DMS53 (cell line): ENCODE data around the gene AMBP.
"Not testable (repeated sequence)": the region's sequence is repeated elsewhere in the genome, so short reads cannot be mapped to it uniquely, and the experiment has no call there.

Experiments
- DNase-seq: peaks from one replicate; lab custom pipeline; 2025; lab: John Stamatoyannopoulos, UW

AMBP gene

DNA sequence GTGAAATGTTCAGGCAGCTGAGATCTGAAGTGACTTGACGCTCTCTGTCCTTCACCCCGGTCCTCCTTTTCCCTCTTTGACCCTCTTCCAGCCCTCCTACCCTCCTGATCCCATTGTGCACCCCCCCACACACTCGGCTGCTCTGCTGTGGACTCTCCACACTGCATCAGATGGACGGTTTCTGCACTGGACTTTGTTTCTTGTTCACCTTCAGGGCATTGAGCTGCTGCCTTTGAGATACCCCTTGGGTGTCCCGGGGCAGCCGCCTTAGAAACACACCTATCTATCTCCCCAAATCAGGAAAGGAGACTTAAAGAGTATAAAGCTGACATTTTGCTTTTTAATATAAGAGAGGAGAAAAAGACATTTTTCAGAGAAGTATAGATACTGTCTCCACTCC, 27.5 kb downstream of the AMBP start:
- no peak for DNase-seq

DNA sequence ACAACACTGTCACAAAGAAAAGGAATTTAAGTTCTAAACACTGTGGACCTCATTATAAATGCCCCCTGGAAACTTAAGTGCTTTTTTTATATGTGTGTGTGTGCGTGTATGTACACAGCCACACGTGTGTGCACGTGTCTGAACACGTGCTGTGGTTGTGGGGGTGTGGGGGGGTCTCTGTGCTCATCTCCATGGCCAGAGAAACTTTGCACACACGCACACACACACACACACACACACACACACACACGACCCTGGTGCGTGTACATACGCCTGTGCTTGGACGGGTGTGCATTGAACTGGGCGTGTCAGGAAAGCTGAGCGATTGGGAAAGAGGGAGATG, 27.9 kb downstream of the AMBP start:
- no peak for DNase-seq

DNA sequence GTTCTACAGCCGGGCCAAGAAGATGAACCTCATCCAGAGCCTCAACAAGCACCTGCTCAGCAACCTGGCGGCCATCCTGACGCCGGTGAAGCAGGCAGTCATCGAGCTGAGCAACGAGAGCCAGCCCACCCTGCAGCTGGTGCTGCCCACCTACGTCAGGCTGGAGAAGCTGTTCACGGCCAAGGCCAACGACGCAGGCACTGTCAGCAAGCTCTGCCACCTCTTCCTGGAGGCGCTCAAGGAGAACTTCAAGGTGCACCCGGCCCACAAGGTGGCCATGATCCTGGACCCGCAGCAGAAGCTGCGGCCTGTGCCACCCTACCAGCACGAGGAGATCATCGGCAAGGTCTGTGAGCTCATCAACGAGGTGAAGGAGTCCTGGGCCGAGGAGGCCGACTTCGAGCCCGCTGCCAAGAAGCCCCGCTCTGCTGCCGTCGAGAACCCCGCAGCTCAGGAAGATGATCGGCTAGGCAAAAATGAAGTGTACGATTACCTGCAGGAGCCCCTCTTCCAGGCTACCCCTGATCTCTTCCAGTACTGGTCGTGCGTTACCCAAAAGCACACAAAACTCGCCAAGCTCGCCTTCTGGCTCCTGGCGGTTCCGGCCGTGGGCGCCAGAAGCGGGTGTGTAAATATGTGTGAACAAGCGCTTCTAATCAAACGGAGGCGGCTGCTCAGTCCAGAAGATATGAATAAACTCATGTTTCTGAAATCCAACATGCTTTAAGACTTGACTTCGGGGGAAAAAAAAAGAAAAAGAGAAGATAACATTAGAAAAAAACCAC, 28.5 kb downstream of the AMBP start:
- DNase-seq, result no peak

DNA sequence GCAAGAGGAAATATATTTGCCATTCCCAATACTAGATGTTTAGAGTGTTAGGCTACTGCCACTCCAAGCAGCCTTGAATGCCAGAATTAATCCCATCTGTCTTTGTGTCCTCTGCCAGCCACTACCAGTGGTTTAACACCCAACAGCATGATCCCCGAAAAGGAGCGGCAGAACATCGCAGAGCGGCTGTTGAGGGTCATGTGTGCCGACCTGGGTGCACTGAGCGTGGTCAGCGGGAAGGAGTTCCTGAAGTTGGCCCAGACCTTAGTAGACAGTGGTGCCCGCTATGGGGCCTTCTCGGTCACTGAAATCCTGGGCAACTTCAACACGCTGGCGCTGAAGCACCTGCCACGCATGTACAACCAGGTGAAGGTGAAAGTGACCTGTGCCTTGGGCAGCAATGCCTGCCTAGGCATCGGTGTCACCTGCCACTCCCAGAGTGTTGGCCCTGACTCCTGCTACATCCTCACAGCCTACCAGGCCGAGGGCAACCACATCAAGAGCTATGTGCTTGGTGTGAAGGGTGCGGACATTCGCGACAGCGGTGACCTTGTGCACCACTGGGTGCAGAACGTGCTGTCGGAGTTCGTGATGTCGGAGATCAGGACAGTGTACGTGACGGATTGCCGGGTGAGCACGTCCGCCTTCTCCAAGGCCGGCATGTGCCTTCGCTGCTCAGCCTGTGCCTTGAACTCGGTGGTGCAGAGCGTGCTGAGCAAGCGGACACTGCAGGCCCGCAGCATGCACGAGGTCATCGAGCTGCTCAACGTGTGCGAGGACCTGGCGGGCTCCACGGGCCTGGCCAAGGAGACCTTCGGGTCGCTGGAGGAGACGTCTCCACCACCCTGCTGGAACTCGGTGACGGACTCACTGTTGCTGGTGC, 29.3 kb downstream of the AMBP start:
- no peak for DNase-seq

DNA sequence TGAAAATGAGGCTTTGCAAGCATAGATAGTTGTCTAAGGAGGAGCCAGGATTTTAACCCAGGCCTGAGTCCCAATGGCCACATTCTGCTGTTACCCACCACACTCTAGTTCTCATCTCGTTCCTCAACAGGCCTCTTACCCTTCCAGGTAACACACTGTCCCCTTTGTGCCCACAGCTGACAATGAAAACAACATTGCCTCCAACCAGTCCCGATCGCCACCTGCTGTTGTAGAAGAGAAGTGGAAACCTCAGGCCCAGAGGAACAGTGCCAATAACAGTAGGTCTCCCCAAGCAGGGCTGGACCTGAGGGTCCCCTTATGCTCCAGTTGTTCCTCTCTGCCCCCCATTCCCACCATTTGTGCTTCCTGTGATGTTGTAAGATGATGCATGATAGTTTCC, 30.4 kb downstream of the AMBP start:
- peak; percentile 8 for DNase-seq

DNA sequence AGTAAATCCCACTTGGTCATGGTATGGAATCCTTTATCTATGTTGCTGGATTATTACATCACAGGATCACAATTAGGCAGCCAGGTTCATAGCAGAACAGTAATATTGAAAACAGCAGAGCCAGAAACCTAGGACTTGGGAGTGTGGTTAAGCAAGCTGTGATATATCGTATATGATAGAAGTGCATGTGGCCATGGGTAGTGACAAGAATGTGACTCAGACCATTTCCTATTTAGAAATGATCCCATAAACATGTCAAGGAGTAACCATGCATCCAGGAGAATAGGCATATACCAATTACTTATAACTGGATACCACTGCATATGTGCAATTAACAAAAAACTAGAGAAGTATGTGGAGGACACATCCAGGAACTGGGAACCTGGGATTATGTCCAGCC, 31.2 kb downstream of the AMBP start:
- no peak for DNase-seq

DNA sequence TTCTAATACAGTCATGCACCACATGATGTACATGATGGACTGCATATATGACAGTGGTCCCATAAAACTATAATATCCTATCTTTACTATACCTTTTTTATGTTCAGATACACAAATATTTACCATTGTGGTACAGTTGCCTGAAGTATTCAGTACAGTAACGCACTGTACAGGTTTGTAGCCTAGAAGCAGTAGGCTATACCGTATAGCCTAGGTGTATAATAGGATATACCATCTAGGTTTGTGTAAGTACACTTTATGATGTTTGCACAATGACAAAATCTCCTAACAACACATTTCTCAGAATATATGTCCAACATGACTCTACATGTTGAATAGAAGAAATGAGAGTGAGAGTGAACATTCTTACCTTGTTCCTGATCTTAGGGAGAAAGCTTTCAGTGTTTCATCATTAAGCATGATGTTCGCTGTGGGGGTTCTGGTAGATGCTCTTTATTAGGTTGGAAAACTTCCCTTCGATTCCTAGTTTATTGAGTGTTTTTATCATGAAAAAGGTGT, 31.8 kb downstream of the AMBP start:
- DNase-seq, result no peak

DNA sequence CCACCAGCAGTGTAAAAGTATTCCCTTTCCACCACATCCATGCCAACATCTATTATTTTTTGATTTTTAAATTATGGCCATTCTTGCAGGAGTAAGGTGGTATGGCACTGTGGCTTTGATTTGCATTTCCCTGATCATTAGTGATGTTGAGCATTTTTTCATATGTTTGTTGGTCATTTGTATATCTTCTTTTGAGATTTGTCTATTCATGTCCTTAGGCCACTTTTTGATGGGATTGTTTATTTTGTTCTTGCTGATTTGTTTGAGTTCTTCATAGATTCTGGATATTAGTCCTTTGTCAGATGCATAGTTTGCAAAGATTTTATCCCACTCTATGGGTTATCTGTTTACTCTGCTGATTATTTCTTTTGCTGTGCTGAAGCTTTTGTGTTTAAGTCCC, 34.4 kb downstream of the AMBP start:
- DNase-seq, result not testable (repeated sequence)

DNA sequence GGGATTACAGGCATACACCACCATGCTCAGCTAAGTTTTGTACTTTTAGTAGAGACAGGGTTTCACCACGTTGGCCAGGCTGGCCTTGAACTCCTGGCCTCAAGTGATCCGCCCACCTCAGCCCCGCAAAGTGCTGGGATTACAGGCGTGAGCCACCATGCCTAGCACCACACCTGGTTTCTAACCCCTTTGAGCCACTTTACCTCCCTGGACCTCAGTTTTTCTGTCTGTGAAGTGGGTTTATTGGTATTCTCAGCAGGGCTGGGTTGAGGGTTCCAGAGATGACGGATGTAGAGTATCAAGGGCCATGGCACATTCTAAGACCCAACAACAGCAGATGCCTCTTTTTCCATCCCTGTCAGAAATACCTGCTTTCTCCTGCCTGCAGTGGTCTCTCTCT, 38.6 kb downstream of the AMBP start:
- DNase-seq, result no peak

DNA sequence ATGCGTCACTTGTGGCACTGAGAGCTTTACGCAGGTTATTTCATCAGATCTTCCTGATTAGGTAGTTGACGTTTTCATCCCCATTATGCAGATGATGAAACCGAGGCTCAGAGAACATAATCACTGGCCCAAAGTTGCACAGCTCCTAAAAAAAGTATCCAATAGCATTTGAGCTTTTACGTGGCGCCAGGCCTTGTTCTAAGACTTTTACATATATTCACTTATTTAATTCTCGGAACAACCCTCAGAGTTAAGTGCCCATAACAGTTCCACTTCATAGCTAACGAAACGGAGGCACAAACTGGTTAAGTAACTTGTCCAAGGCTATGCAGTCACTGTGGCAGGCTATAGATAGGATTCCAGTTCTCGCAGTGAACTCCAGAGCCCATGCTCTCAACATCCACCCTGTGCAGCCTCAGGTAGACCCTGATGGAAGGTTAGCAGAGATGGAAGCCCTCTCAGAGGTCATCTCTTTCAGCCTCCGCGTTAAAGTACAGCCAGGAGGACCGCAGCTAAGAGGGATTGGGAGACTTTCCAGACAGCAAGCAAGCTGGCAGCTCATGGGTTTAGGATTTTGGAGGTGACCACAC, 39.3 kb downstream of the AMBP start:
- DNase-seq, result no peak

DNA sequence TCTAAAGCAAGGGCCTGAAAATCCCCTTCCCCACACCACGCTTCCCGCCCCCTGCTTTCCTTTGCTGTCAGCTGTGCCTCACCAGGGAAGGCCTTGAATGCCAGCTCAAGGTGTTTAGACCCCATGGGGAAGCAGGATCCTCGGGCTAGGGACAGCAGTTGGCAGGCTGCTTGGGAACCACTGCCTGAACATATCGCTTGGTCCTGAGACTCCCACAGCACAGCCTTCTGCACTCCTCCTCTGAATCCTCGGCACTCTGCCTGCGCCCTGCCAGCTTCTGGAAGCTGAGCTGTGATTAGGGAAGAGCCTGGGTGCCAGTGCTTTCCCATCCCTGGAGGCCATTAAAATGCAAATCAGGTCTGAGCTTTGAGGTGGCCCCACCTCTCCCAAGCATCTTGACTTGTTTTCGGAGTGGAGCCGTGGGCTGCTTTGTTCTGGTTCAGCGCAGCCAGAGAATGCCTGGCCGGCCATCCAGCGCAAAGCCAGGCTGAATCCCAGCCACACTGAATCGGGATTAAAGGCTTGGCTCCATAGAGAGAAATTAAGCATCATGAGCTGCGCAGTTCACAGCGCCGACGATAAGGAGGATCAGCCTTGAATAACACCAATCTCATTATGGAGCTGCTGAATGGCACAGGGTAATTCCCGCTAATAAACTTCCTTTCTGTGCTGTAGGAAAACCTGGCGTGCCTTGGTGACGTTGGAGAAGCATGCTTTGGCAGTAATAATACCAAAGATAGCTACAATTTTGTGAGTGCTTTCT, 40.0 kb downstream of the AMBP start:
- DNase-seq, result no peak

DNA sequence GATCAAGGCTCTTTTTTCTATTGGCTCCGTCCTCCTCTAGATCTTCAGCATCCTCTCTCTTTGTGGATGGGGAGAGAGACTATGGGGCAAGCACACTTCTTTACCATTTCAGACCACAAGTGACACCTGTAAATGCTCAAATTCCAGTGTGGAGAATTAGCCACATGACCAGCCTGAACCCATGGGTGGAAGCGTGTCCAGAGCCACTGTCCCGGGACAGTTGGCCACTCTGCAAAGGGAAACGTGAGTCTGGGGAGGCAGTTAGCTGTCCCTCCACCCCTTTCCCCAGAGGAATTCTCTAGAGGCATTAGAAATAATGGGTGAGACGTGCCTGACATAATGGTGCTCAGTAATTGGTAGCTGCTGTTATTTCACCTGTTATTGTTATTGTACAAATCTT, 40.9 kb downstream of the AMBP start:
- DNase-seq, result no peak

DNA sequence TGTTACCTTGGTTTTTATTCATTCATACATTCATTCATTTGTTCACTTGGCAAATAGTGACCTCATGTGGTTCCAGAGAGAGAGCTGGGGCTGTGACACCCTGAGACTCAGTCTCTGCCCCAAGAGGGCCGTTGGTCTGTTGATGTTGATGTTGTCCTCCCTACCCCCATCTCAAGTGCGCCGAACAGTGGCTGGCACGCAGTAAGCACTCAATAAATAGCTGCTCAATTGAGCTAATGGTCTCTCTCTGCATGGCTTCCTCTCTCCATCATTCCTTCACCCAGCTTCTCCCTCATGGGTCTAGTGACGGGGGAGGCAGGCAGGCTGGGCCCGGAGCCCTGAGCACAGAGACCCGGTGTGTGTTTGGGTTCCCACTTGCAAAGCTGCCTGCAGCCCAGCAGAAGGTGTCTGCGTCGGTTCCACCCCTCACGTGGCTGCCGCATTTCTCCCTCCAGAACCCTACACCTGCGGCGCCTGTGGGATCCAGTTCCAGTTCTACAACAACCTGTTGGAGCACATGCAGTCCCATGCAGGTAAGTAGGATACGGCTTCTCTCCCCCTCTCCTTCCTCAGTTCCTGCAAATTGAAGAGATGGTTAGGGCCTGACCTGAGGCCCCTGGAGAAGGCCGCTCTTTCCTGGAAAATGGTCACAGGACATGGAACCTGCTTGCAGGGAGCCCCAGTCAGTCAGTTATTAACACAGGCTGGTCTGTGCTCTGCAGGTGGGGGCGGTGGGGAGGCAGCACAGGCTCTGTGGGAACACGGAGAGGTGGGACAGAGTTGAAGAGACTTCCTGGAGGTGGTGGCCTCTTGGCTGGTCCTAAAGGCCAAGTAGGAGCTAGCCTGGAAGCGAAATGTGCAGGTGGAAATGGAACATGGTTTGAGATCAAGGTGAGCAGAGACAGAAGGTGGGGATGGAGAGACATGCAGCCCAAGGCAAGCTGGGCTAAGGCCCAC, 42.0 kb downstream of the AMBP start:
- no peak for DNase-seq

DNA sequence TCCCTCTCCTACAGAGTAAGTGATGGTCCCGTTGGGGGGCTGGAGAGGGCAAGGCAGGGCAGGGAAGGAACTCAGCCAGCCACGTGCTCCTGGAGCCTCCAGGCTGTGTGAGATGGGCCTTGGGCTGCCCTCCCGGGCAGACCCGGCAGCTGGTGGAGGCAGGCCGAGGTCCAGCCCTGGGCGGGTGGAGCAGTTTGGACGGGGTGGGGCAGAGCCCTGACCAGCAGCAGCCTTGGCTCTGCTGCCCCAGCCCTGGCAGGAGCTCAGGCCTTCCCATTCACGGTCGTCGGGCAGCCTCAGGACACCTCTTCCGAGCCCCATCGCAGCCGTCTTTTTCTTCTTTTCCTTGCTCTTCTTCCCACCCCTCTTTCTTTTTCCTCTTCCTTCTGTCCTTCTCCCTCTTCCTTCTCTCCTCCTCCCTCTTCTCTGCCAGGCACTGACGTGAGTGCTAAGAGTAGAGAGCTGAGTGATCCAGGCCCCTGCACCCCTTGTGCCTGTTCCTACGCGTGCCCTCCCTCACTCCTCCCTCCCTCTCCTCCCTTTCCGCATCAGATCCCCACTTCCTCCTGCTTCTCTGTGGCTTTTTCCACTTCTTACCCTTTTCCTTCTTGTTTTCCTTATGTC, 42.8 kb downstream of the AMBP start:
- no peak for DNase-seq

DNA sequence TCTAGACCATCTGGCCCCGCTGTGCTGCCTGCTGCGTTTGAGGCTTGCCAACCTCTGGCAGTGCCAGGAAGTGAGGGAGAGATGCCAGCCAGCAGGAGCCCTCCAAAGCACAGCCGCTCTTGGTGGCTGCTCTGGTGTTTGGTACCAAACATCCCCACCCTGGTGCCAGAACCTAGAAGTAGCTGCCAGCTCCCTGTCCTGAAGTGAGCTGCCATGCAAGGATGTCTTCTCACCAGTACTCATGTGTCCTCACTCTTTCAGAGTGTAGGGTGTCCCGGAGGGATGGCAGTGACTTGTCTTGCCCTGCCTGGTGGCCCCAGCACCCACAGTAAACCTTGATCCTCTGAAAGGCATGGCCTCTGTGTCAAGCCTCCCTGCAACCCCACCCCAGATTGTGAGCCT, 43.4 kb downstream of the AMBP start:
- no peak for DNase-seq

DNA sequence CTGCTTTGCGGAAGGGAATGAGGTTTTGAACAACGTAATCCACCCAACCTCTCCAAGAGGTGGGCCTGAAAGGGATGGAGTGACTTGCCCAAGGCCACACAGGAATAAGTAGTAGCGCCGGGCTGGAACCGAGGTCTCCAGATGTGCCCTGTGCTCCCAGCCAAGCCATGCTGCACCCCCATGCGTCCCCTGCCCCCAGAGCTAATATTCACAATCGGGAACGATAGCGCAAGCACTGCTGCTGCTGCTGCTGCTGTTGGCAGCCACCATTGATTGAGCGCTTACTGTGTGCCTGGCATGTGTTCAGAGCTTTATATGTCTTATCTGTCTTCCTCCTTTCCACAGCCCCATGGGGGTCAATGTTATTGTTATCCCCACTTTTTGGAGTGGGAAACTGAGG, 43.9 kb downstream of the AMBP start:
- no peak for DNase-seq

DNA sequence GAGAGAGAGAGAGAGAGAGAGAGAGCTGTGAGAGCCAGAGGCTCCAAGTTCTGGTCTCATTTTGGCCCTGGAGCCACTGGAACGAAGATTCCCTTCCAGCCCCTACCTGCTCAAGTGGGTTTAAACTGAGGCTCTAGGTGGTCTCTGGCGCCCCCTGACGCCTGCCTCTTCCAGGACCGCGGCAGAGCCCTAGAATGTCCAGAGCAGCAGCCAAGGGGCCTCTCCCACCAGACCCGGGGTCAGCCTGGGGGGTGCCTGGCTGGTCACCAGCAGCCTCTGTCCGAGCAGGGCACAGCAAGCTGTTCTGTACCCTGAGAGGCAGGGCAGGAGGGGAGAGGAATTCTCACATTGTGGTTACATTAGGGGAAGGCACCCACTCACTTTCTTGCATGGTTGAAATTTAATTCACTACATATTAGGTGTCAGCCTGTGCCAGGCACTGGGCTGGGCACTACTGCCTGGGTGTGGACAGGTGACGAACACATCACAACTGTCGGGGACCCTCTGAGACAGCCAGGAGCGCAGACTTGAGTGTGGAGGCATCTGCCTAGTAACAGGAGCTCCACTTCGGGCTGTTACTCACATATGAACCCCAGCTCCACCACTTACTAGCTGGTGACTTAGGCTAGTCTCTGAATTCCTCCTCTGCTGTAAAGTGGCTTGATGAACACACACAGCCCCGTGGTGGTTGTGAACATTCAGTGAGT, 44.5 kb downstream of the AMBP start:
- DNase-seq, result peak; percentile 19

DNA sequence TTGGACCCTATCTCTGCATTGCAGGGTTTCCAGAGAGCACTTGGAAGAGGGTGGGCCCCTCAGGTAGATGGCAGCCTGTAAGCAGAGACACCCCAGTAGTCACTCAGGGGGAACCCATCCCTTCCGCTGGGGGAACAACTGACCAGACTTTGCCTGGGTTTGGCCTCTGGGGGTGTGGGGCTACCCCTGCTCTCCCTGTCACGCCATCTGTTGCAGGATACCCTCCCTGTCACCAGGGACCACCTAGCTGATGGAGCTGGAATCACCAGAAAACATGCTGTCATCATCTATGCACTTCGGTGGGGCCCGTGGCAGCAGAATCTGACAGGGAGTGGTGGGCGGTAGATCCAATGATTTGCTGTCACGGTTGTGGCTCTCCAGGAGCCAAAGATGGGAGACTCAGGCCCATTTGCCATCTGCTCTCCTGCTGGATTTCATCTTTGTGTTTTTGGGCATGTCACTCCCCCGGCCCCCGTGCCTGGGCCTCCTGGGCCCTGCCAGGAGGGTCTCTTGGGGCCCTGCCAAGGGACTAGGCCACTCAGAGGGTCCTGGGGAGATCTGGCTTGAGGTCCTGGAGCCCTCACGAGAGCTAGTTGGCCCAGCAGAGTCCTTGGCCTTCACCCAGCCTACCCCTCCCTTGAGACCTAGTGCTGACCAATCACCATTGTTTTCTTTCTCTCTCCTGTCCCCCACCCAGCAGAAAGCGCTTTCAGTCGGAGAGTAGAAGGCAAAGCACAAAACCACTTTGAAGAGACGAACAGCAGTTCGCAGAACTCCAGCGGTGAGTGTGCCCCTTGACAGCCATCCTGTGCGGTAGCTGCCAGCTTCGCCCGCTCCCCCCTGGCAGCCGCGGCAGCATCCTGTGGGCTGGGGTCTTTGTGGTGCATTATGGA, 45.9 kb downstream of the AMBP start:
- no peak for DNase-seq
